ENCODE results near the gene ATP10A. TPM values are rescaled to one million over a fixed set of nuclear protein-coding genes. Genes with fewer than 3 reads are reported as not detected.

The ATP10A gene
- total RNA-seq, 3 donors from 2014 or later = 2.4 to 4.5 (median 2.7) TPM

DNA sequence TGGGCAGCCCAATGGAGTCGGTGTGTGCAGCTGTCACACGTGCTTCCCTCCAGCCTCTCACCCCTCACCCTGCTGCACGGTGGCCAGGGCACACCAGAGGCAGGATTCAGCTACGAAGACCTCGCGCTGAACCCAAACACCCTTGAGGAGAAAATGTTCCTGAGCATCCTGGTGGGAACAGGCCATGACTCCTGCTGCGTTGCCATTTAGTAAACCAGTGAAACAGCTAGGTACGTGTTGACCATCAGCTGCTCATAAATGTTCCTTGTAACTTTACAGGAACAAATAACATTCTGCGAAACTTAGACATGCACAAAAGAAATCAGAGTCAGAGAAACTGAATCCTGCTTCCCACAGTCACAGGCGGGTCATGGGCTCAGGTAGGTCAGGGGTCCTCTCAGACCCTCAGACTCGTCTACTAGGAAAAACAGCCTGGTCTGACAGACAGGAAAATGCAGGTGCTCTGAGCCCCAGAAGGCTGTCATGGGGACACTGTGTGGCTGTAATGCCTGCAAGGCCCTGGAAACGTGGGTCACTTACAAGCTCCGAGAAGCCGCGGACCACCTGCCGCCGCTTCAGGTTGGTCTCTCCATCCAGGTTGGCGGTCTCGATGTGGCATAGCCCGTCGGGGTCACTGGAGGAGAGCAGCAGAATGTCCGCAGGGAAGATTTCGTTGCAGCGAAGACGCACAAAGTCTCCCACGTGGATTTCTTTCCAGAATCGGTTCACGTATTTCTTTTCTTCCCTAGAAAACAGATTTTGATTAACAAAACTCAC lies 82.5 kb downstream of the ATP10A start:
- no peaks in the 10 kb centered on the region for H3K4me1 ChIP-seq (ENCODE audit: low read depth)
- DNase-seq = no peak
- no peaks in the 10 kb centered on the region for H3K36me3 ChIP-seq (ENCODE audit: low read depth)
- no peak for TF ChIP-seq CTCF (IDR thresholded peaks at IDR 0.05)
- peaks cover 9% of the 10 kb centered on the region for H3K9me3 ChIP-seq
- intact Hi-C loops (cut with DNase I, micrococcal nuclease) = no loop called here
- no peak overlapping the region for H3K4me3 ChIP-seq
- ATAC-seq = no peak

DNA sequence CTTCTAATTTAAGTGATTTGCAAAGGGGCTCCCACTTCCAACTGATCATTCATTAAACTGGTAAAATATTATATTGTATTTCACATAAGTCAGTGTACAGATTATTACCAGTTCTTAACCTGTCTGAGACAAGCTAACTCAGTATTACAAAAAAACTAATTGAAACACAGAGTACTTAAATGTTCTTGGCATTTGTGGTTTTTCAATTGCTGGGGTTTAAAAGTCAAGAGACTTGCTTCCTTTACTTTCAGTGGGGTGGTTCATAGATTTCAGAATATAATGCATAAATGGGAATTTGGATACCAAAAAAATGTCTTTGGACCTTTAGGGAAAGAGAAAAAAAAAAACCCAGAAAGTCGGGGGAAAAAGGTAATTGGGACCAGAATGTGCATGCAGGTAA lies 85.0 kb downstream of the ATP10A start:
- intact Hi-C loops (cut with DNase I, micrococcal nuclease) = no loop called here
- no peak for ATAC-seq
- no peak for TF ChIP-seq CTCF (IDR thresholded peaks at IDR 0.05)

DNA sequence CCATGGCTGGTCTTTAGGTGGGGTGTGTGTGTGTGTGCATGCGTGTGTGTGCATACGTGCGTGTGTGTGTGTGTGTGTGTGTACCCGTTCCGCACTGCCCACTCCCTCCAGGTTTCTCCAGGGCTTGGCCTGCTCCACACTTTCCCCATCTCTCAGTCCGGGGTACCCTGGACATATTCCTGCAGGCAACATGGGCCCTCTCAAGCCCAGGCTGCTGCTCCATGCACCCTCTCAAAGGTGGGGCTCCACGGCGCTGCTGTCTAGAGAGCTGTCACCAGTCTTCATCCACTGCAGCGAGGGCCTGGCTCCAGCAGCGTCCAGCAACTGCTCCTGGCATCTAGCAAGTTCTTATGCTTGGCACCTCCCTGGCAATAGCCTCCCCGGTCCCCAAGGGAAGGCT lies 86.1 kb downstream of the ATP10A start:
- H3K4me1 ChIP-seq (ENCODE audit: low read depth) = no peaks in the 10 kb centered on the region
- no peak for ATAC-seq
- no peak for TF ChIP-seq CTCF (IDR thresholded peaks at IDR 0.05)
- peaks cover 9% of the 10 kb centered on the region for H3K9me3 ChIP-seq
- DNase-seq = no peak
- no peaks in the 10 kb centered on the region for H3K36me3 ChIP-seq (ENCODE audit: low read depth)
- H3K4me3 ChIP-seq = no peak overlapping the region
- intact Hi-C loops (cut with DNase I, micrococcal nuclease) = no loop called here

More for the DNA sequence above, 85.0 kb downstream of the ATP10A start:
- H3K9me3 ChIP-seq = peaks cover 9% of the 10 kb centered on the region
- no peak overlapping the region for H3K4me3 ChIP-seq
- DNase-seq = no peak
- no peaks in the 10 kb centered on the region for H3K4me1 ChIP-seq (ENCODE audit: low read depth)
- no peaks in the 10 kb centered on the region for H3K36me3 ChIP-seq (ENCODE audit: low read depth)

- H3K4me3 ChIP-seq = no peak overlapping the region
- DNase-seq = no peak
- H3K36me3 ChIP-seq (ENCODE audit: low read depth) = no peaks in the 10 kb centered on the region
- ATAC-seq = no peak
- TF ChIP-seq CTCF (IDR thresholded peaks at IDR 0.05) = no peak
- peaks cover 9% of the 10 kb centered on the region for H3K9me3 ChIP-seq
- no peaks in the 10 kb centered on the region for H3K4me1 ChIP-seq (ENCODE audit: low read depth)
- intact Hi-C loops (cut with DNase I, micrococcal nuclease) = no loop called here
These were observed 86.9 kb downstream of the ATP10A start for GRCh38 chr15:25776071-25776746.

DNA sequence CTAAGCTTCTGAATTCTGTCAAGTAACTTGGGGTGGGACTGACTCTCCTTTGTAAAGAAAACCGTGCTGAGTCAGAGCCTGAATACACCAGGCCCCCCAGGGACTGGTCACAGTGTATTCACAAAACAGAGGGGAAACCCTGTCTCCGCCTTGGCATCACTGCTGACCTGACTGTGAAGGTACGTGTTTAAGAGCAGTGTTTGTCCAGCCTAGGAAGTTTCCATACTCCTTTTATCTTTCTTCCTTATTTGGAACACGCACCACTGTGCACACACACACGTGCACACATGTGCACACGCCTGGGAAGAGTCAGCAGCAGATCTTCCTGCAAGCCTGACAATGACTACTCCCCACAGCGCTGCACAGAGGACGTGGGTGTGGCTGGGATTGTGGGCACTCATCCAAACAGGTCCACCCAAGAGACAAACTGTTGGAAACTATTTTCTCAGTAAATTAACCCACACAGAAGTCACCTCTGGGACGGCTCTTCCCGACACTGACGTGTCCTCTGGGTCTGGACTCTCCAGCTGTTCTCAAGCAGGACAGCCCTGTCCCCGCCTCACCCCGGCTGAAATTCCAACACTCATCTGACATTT lies 87.7 kb downstream of the ATP10A start:
- peak in 2 of 3 donors; percentile 41 to 55 for DNase-seq
- no peaks in the 10 kb centered on the region for H3K36me3 ChIP-seq (ENCODE audit: low read depth)
- TF ChIP-seq CTCF (IDR thresholded peaks at IDR 0.05) = no peak
- peaks cover 6% of the 10 kb centered on the region for H3K9me3 ChIP-seq
- H3K4me1 ChIP-seq (ENCODE audit: low read depth) = no peaks in the 10 kb centered on the region
- intact Hi-C loops (cut with DNase I, micrococcal nuclease) = no loop called here
- peak; percentile 82 for ATAC-seq
- H3K4me3 ChIP-seq = no peak overlapping the region
